ENCODE data around the gene UHRF1.

UHRF1 gene

GRCh38 chr19:4909156-4909896 is at the start of gene UHRF1:
Gene UHRF1, plus strand, starts transcription at chr19:4909501. Its CDS starts 1,385 bp downstream, at chr19:4910886.
- DNase-seq (ENCODE audit: low read depth): no peak
- TF ChIP-seq CTCF (IDR thresholded peaks at IDR 0.05; ENCODE audit: control insufficient read depth, extremely low read depth, insufficient read depth): no peak
- peak within 1 kb of the TSS; percentile 57 for H3K4me3 ChIP-seq (ENCODE audit: low read depth, low read length)

GRCh38 chr19:4859697-4860096 is 49.6 kb upstream of the UHRF1 start:
- DNase-seq (ENCODE audit: low read depth): no peak
- TF ChIP-seq CTCF (IDR thresholded peaks at IDR 0.05; ENCODE audit: control insufficient read depth, extremely low read depth, insufficient read depth): no peak
- no peak overlapping the region for H3K4me3 ChIP-seq (ENCODE audit: low read depth, low read length)

- no peak for TF ChIP-seq CTCF (IDR thresholded peaks at IDR 0.05; ENCODE audit: control insufficient read depth, extremely low read depth, insufficient read depth)
- peak; percentile 77 for DNase-seq (ENCODE audit: low read depth)
- no peak overlapping the region for H3K4me3 ChIP-seq (ENCODE audit: low read depth, low read length)
These were observed 48.2 kb upstream of the UHRF1 start for GRCh38 chr19:4861147-4861546.

GRCh38 chr19:4866595-4867424 is 42.5 kb upstream of the UHRF1 start:
- TF ChIP-seq CTCF (IDR thresholded peaks at IDR 0.05; ENCODE audit: control insufficient read depth, extremely low read depth, insufficient read depth): no peak
- DNase-seq (ENCODE audit: low read depth): no peak
- H3K4me3 ChIP-seq (ENCODE audit: low read depth, low read length): peak overlapping the region; percentile 93

- TF ChIP-seq CTCF (IDR thresholded peaks at IDR 0.05; ENCODE audit: control insufficient read depth, extremely low read depth, insufficient read depth): no peak
- peak; percentile 65 for DNase-seq (ENCODE audit: low read depth)
These were observed 41.6 kb upstream of the UHRF1 start, which contains the start of gene PLIN3 for GRCh38 chr19:4867534-4868285. Gene PLIN3, minus strand, starts transcription at chr19:4867667. Its CDS starts 6,273 bp downstream, at chr19:4861394.

GRCh38 chr19:4868286-4868834 is 40.9 kb upstream of the UHRF1 start:
- TF ChIP-seq CTCF (IDR thresholded peaks at IDR 0.05; ENCODE audit: control insufficient read depth, extremely low read depth, insufficient read depth): no peak
- H3K4me3 ChIP-seq (ENCODE audit: low read depth, low read length): no peak overlapping the region
- DNase-seq (ENCODE audit: low read depth): no peak

More at GRCh38 chr19:4867534-4868285, 41.6 kb upstream of the UHRF1 start, which contains the start of gene PLIN3:
- H3K4me3 ChIP-seq (ENCODE audit: low read depth, low read length): peak within 1 kb of the TSS; percentile 93

All from LNCaP clone FGC (cell line).